K562 (cell line): ENCODE results near the gene CHRNE. TPM values are rescaled to one million over a fixed set of nuclear protein-coding genes. Genes with fewer than 3 reads are reported as not detected.

Experiments
- ATAC-seq: fragments of 200-7000 bp; cut with Tn5 transposase; 3 replicates; pipeline ENCODE4 v1.9.1; 2020; ENCODE audit warnings: moderate library complexity
- BruUV-seq: library from RNA; stranded (reverse); fragments of 400-500 nt; replicated peaks from 2 replicates; lab custom pipeline; 2021; lab: Mats Ljungman, UMichigan
- CTCF ChIA-PET: fragments of 300-600 bp; formaldehyde crosslinking; extraction: SDS; loops from one replicate; lab custom pipeline; 2021; ENCODE audit warnings: low intra/inter-chr PET ratio; lab: Yijun Ruan, JAX
- POLR2A ChIA-PET: fragments of 300-600, 350-650 bp; sonication (Branson Sonifier 250); formaldehyde crosslinking; extraction: SDS; loops from one replicate; lab custom pipeline; 2021; ENCODE audit warnings: antibody characterized with exemption, inconsistent platforms; lab: Yijun Ruan, JAX
- DNase-seq, 4 experiments: peaks; one replicate each; pipeline versions ENCODE4 v3.0.0 to v3.0.0-alpha.2; 2011 to 2018; ENCODE audit warnings: low spot score in 3 of 4, mixed read lengths in 3 of 4; ENCODE audit errors: extremely low read depth in 1 of 4
- FAIRE-seq: peaks from 2 replicates; lab custom pipeline; 2011; peaks lifted over from hg19 to GRCh38; lab: Jason Lieb, UNC
- H2AFZ ChIP-seq: 2 replicates; pipeline ENCODE4 v1.6.0; 2011; ENCODE audit warnings: low read depth, low read length, control low read depth, inconsistent platforms
- H3K27ac ChIP-seq: fragments of 200-600 bp; 3 replicates; pipeline ENCODE4 v1.8.0; 2011; ENCODE audit warnings: low read depth, mild to moderate bottlenecking, control low read depth, inconsistent platforms, low read length, moderate library complexity, mixed read lengths; ENCODE audit errors: extremely low read depth
- H3K27me3 ChIP-seq, 2 experiments: fragments of 300-600 bp in 1 of 2; 2 replicates in 1 of 2; 3 replicates in 1 of 2; pipeline versions ENCODE4 v1.6.0 to v1.8.0; 2011; ENCODE audit warnings: inconsistent platforms in 2 of 2, low read length in 2 of 2, mild to moderate bottlenecking in 1 of 2, mixed read lengths in 1 of 2, moderate library complexity in 1 of 2; ENCODE audit not compliant: control insufficient read depth in 2 of 2, insufficient read depth in 2 of 2
- H3K36me3 ChIP-seq: fragments of 300-600 bp; 3 replicates; pipeline ENCODE4 v1.8.0; 2011; ENCODE audit warnings: mild to moderate bottlenecking, low read length, inconsistent platforms; ENCODE audit not compliant: control insufficient read depth, insufficient read depth
- H3K4me1 ChIP-seq, 2 experiments: fragments of 200-600 bp in 1 of 2; replicated peaks in 1 of 2; 2 replicates in 1 of 2; 3 replicates in 1 of 2; pipeline versions ENCODE4 v1.5.1 to v1.8.0; 2011; ENCODE audit warnings: inconsistent platforms in 2 of 2, low read length in 2 of 2, mild to moderate bottlenecking in 1 of 2, mixed read lengths in 1 of 2, moderate library complexity in 1 of 2; ENCODE audit not compliant: control insufficient read depth in 2 of 2, insufficient read depth in 2 of 2
- H3K4me2 ChIP-seq: 2 replicates; pipeline ENCODE4 v1.6.1; 2011; ENCODE audit warnings: low read length, control low read depth, inconsistent platforms, mixed read lengths; ENCODE audit not compliant: insufficient read depth
- H3K4me3 ChIP-seq: fragments of 200-600 bp; sonication (generic), shearing (Covaris generic); 2 replicates; pipeline ENCODE4 v1.5.1; 2016; ENCODE audit warnings: control low read depth, inconsistent platforms
- H3K79me2 ChIP-seq: fragments of 200-600 bp; 3 replicates; pipeline ENCODE4 v1.8.0; 2011; ENCODE audit warnings: low read length, inconsistent platforms; ENCODE audit not compliant: control insufficient read depth, insufficient read depth
- H3K9ac ChIP-seq, 2 experiments: 2 replicates each; pipeline versions ENCODE4 v1.6.0 to v1.6.1; 2011; ENCODE audit warnings: low read depth in 2 of 2, low read length in 2 of 2, control low read depth in 1 of 2, inconsistent platforms in 1 of 2, mild to moderate bottlenecking in 1 of 2, mixed read lengths in 1 of 2; ENCODE audit not compliant: insufficient read depth in 1 of 2
- H3K9me1 ChIP-seq: one replicate; pipeline ENCODE4 v1.6.0; 2011; ENCODE audit warnings: inconsistent platforms, mild to moderate bottlenecking, low read length, moderate library complexity; ENCODE audit not compliant: control insufficient read depth, insufficient read depth
- H3K9me3 ChIP-seq: replicated peaks from 2 replicates; pipeline ENCODE4 v1.5.1; 2011; ENCODE audit warnings: low read depth, low read length, inconsistent platforms; ENCODE audit not compliant: control insufficient read depth, insufficient read depth
- H4K20me1 ChIP-seq: replicated peaks from 2 replicates; pipeline ENCODE4 v1.6.1; 2011; ENCODE audit warnings: low read length, inconsistent platforms, mixed read lengths; ENCODE audit not compliant: control insufficient read depth, insufficient read depth
- ARID1B ChIP-seq: fragments of 450-650 bp; IDR thresholded peaks from 2 replicates; pipeline ENCODE4 v1.6.1; 2016; ENCODE audit warnings: antibody characterized with exemption, mild to moderate bottlenecking, inconsistent platforms
- BCL6 ChIP-seq: fragments of 250-450 bp; sonication (Bioruptor Pico); IDR thresholded peaks from 2 replicates; pipeline ENCODE4 v1.4.0; 2020
- CEBPB ChIP-seq: fragments of 450-650 bp; IDR thresholded peaks from 2 replicates; pipeline ENCODE4 v1.6.1; 2016; ENCODE audit warnings: missing genetic modification characterization, missing compliant biosample characterization
- DEAF1 ChIP-seq: fragments of 450-650 bp; formaldehyde crosslinking; IDR thresholded peaks from 2 replicates; pipeline ENCODE4 v1.4.0; 2020; ENCODE audit warnings: mild to moderate bottlenecking, moderate library complexity
- ETS2 ChIP-seq: IDR thresholded peaks from 2 replicates; pipeline ENCODE4 v1.6.1; 2016; ENCODE audit warnings: borderline replicate concordance, missing genetic modification characterization, mild to moderate bottlenecking, moderate library complexity, missing compliant biosample characterization; ENCODE audit not compliant: poor library complexity, severe bottlenecking
- PRMT5 ChIP-seq: sonication (generic); formaldehyde crosslinking; IDR thresholded peaks from 2 replicates; pipeline ENCODE4 v1.5.0; 2020; ENCODE audit warnings: missing genetic modification reagents
- SPI1 ChIP-seq: IDR thresholded peaks from 2 replicates; pipeline ENCODE4 v1.6.1; 2011; ENCODE audit warnings: low read depth, low read length, control low read depth, borderline replicate concordance
- ZNF121 ChIP-seq: sonication (generic); formaldehyde crosslinking; conservative IDR thresholded peaks from 2 replicates; pipeline ENCODE4 v1.8.0; 2022; ENCODE audit warnings: missing genetic modification reagents
- ZNF134 ChIP-seq: fragments of 250-450 bp; sonication (Bioruptor Pico); conservative IDR thresholded peaks from 2 replicates; pipeline ENCODE4 v1.4.0; 2020
- ZNF224 ChIP-seq: sonication (generic); formaldehyde crosslinking; IDR thresholded peaks from 2 replicates; pipeline ENCODE4 v1.8.0; 2022; ENCODE audit warnings: mild to moderate bottlenecking, missing genetic modification reagents
- WGBS: fragments of 100-300 bp; shearing (Covaris generic); methylation state at CpG from one replicate; pipeline ENCODE4 v1.1.6; 2016; ENCODE audit warnings: low coverage, mixed read lengths; ENCODE audit not compliant: insufficient coverage; ENCODE audit errors: missing lambda C conversion rate; 5-methylcytosine and 5-hydroxymethylcytosine counted together
- in situ Hi-C: fragments of 300-500 bp; cut with MboI; formaldehyde crosslinking; loops from 4 replicates; pipeline ENCODE4 v1.15.0; 2018; ENCODE audit warnings: inconsistent platforms, mixed read lengths
- intact Hi-C: fragments of 100-400 bp; cut with micrococcal nuclease; formaldehyde crosslinking; loops from 2 replicates; pipeline ENCODE4 v1.14.2; 2022
- polyA plus RNA-seq, 8 experiments: library from polyadenylated mRNA; depleted of rRNA in 4 of 8; stranded (reverse) in 5 of 8; unstranded in 3 of 8; fragments of >200 nt; fragmentation: Nextera tagmentation in 2 of 8; fragmentation: Illumina TruSeq in 1 of 8; extraction: Ambion mirVana in 2 of 8; extraction: Trizol in 1 of 8; gene quantifications; 2 replicates each; pipeline versions ENCODE4 v1.2.1 to v1.2.3, GENCODE V29; 2011 to 2014; ENCODE audit warnings: inconsistent platforms in 1 of 8, missing spikeins in 1 of 8
- total RNA-seq, 7 experiments: library from RNA; depleted of rRNA in 6 of 7; stranded (reverse); fragments of >200 nt in 6 of 7; fragmentation: Illumina TruSeq in 2 of 7; extraction: Trizol in 2 of 7; gene quantifications; 2 replicates each; pipeline versions ENCODE4 v1.2.1 to v1.2.3, GENCODE V29; 2011 to 2021; ENCODE audit warnings: low replicate concordance in 1 of 7

Gene CHRNE
- total and polyA plus RNA-seq, 9 of the 15 experiments (the other 6 are each of a cell fraction or from before 2014, with no cell fraction given): not detected

- FAIRE-seq (no peak), DNase-seq (no peak), ATAC-seq (no peak)
- in situ Hi-C loops (no loop called here), intact Hi-C loops (no loop called here)
- no peak overlapping the region for H3K27ac ChIP-seq
- 40% methylated on average over 2 of the region's 4 CpGs for WGBS
- H3K4me1 ChIP-seq: no peaks in the 10 kb centered on the region; a peak in 1 of 5 replicates
- H4K20me1 ChIP-seq: no peaks in the 10 kb centered on the region
- ChIA-PET POLR2A (no interaction called here), CTCF (no interaction called here)
- no peaks in the 10 kb centered on the region for H3K9me3 ChIP-seq
- no TSS peak for BruUV-seq
- TF ChIP-seq ZNF121 (peak; percentile 55), ZNF224 (no peak)
- H3K27me3 ChIP-seq: no peaks in the 10 kb centered on the region
- H2AFZ ChIP-seq: no peak overlapping the region
- no peak overlapping the region for H3K4me3 ChIP-seq
- H3K9me1 ChIP-seq: no peaks in the 10 kb centered on the region
- no peaks in the 10 kb centered on the region for H3K79me2 ChIP-seq
- H3K36me3 ChIP-seq: no peaks in the 10 kb centered on the region
- H3K9ac ChIP-seq: no peak overlapping the region
- no peak overlapping the region for H3K4me2 ChIP-seq
Measured at GRCh38 chr17:4921320-4921719, 18.4 kb upstream of the CHRNE start.

- no peaks in the 10 kb centered on the region for H3K9me1 ChIP-seq
- CTCF ChIA-PET: no interaction called here
- in situ Hi-C loops (no loop called here), intact Hi-C loops (no loop called here)
- TF ChIP-seq DEAF1 (no peak), SPI1 (no peak), CEBPB (tag) (0 out of 2 replicates have a peak, but pooled peaks have one; percentile 23), ZNF134 (CRISPR knock-in tag) (0 out of 2 replicates have a peak, but pooled peaks have one; percentile 34), ARID1B (no peak), PRMT5 (CRISPR knock-in tag) (no peak), ETS2 (tag) (no peak), BCL6 (CRISPR knock-in tag) (no peak)
- FAIRE-seq (no peak), ATAC-seq (no peak), DNase-seq (no peak)
- POLR2A ChIA-PET: interaction anchor here (0.6 to 1.5 kb wide), 2 partner anchors 8 to 14 kb away, joined by 4 to 6 read pairs; no protein-coding TSS in a partner anchor
- BruUV-seq: no TSS peak
- H3K9me3 ChIP-seq: no peaks in the 10 kb centered on the region
- H3K79me2 ChIP-seq: no peaks in the 10 kb centered on the region
- H3K36me3 ChIP-seq: no peaks in the 10 kb centered on the region
- no peak overlapping the region for H2AFZ ChIP-seq
- no peak overlapping the region for H3K27ac ChIP-seq
- no peak overlapping the region for H3K4me2 ChIP-seq
- no peak overlapping the region for H3K4me3 ChIP-seq
- H3K4me1 ChIP-seq: no peaks in the 10 kb centered on the region; a peak in 1 of 5 replicates
- WGBS: 60% methylated on average over 10 of the region's 10 CpGs
- H3K27me3 ChIP-seq: no peaks in the 10 kb centered on the region
- H4K20me1 ChIP-seq: no peaks in the 10 kb centered on the region
- H3K9ac ChIP-seq: no peak overlapping the region; a peak in 1 of 4 replicates
Measured at GRCh38 chr17:4920351-4921048, 17.6 kb upstream of the CHRNE start.
